HT-29 (cell line): Measurements from ENCODE around the gene SMYD5. TPM values are rescaled to one million over a fixed set of nuclear protein-coding genes. Genes with fewer than 3 reads are reported as not detected.

Source experiments
- DNase-seq: peaks from one replicate; pipeline ENCODE4 v3.0.0-alpha.2; 2015; ENCODE audit warnings: low spot score
- total RNA-seq: library from RNA; depleted of rRNA; stranded (reverse); fragments of >200 nt; shearing (Covaris generic); gene quantifications from 2 replicates; pipeline ENCODE4 v1.2.3, GENCODE V29; 2014

The SMYD5 gene
- total RNA-seq, 1 experiment from 2014 or later = 45.9 TPM

GRCh38 chr2:73238149-73238548 lies 24.1 kb downstream of the SMYD5 start:
- no peak for DNase-seq

- DNase-seq = no peak
Measured at GRCh38 chr2:73238976-73239375, 24.9 kb downstream of the SMYD5 start.

GRCh38 chr2:73239776-73240175 lies 25.7 kb downstream of the SMYD5 start:
- DNase-seq = no peak

- DNase-seq = no peak
Measured at GRCh38 chr2:73243884-73244570, 30.0 kb downstream of the SMYD5 start.

- no peak for DNase-seq
Measured at GRCh38 chr2:73244580-73244979, 30.5 kb downstream of the SMYD5 start.

- DNase-seq = no peak
Measured at GRCh38 chr2:73246850-73247249, 32.8 kb downstream of the SMYD5 start.

GRCh38 chr2:73249636-73250035 lies 35.6 kb downstream of the SMYD5 start:
- no peak for DNase-seq

- no peak for DNase-seq
Measured at GRCh38 chr2:73250872-73251846, 37.1 kb downstream of the SMYD5 start.

GRCh38 chr2:73252238-73253027 lies 38.4 kb downstream of the SMYD5 start:
- no peak for DNase-seq

GRCh38 chr2:73253400-73253799 lies 39.4 kb downstream of the SMYD5 start:
- DNase-seq = no peak

GRCh38 chr2:73253901-73254300 lies 39.9 kb downstream of the SMYD5 start:
- peak; percentile 4 for DNase-seq

GRCh38 chr2:73254343-73255006 lies 40.4 kb downstream of the SMYD5 start:
- peak; percentile 5 for DNase-seq

- DNase-seq = no peak
Measured at GRCh38 chr2:73255007-73255644, 41.1 kb downstream of the SMYD5 start.

GRCh38 chr2:73255907-73256617 lies 42.0 kb downstream of the SMYD5 start:
- DNase-seq = no peak

GRCh38 chr2:73256618-73256922 lies 42.5 kb downstream of the SMYD5 start:
- no peak for DNase-seq

- no peak for DNase-seq
Measured at GRCh38 chr2:73257021-73257420, 43.0 kb downstream of the SMYD5 start.

- DNase-seq = no peak
Measured at GRCh38 chr2:73257425-73258125, 43.5 kb downstream of the SMYD5 start.

- DNase-seq = no peak
Measured at GRCh38 chr2:73258186-73258912, 44.3 kb downstream of the SMYD5 start.

- no peak for DNase-seq
Measured at GRCh38 chr2:73258913-73259215, 44.8 kb downstream of the SMYD5 start.
